ENCODE measurements around the gene MRPL14.

The MRPL14 gene

DNA sequence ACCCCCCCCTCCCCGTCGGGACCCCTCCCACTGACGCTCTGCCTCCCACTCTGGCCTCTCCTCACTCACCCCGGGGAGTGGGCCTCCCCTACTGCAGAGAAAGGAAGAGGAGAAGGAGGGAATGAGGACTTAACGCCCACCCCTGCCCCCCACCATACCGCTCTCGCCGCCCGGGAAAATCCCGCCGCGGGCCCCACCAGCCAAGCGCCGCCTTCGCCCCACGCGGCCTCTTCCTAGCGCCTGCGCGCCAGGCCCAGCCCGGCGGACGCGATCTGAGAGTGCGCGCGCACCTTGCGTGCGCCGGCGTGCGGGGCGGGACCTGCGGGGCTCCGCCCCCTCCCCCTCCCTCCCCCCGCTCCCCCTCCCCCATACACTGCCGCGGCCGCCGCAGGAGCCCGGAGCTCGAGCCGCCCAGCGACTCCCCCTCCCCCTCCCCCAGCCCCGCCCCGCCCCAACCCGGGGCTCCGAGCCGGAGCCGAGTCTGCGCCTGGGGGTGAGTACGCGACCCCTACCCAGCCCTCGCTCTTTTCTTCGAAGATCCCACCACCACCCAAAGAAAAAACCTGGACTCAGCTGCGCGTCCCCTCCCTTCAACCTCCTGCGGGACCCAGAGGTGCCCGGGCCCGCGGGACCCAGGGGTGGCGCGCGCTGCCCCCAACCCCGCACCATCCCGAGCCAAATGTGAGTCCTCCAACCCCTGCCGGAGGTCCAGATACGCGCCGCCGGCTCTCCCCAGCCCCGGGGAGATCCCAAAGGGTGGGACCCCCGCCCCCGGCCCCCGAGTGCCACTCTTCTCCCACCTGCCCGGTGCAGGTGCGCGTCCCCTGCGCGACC, at the start of gene MRPL14, which contains the start of gene TMEM63B:
MRPL14 (minus strand) TSS at position 267 of the 834 bp plus-strand sequence. CDS start 10,841 bp downstream, outside the sequence.
TMEM63B (plus strand) TSS at position 369 of the 834 bp plus-strand sequence. CDS start 7,031 bp downstream, outside the sequence.
- peak; percentile 55 to 92 for DNase-seq (ENCODE audit: extremely low read depth in 1 of 2, low read depth in 1 of 2)

DNA sequence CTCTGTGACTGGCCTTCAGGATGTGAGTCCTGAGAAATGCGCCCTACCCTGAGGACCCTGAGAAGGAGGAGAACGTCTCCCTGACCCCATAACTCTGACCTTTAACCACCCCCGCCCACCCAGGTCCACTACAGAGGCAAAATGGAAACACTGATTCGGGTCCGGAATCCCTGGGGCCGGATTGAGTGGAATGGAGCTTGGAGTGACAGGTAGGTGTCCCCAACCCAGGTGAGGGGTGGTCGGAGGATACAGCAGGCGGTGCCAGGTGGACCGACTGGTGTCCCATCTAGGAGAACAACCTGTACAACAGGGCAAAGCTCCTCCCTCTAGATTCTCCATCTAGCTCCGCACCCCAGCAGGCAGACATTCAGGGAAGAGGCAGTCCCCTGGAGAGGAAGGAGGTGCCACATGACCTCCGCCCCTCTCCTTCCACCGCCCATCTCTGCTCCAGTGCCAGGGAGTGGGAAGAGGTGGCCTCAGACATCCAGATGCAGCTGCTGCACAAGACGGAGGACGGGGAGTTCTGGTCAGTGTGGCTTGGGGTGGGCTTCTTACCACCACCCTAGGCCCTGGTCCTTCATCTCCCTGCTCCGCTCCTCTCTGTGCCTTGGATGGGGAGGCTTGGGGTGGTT, 49.0 kb upstream of the MRPL14 start:
- DNase-seq (ENCODE audit: extremely low read depth in 1 of 2, low read depth in 1 of 2), result no peak

GRCh38 chr6:44172731-44173500, 45.7 kb upstream of the MRPL14 start:
- peak; percentile 40 to 69 for DNase-seq (ENCODE audit: extremely low read depth in 1 of 2, low read depth in 1 of 2)

GRCh38 chr6:44171899-44172546, 44.8 kb upstream of the MRPL14 start:
- DNase-seq (ENCODE audit: extremely low read depth in 1 of 2, low read depth in 1 of 2), result no peak

- DNase-seq (ENCODE audit: extremely low read depth in 1 of 2, low read depth in 1 of 2), result no peak
Observed at GRCh38 chr6:44169886-44170570, 42.8 kb upstream of the MRPL14 start.

- DNase-seq (ENCODE audit: extremely low read depth in 1 of 2, low read depth in 1 of 2), result no peak
Observed at GRCh38 chr6:44169154-44169553, 41.9 kb upstream of the MRPL14 start.

GRCh38 chr6:44167567-44167966, 40.3 kb upstream of the MRPL14 start:
- no peak for DNase-seq (ENCODE audit: extremely low read depth in 1 of 2, low read depth in 1 of 2)

GRCh38 chr6:44166591-44167184, 39.4 kb upstream of the MRPL14 start:
- DNase-seq (ENCODE audit: extremely low read depth in 1 of 2, low read depth in 1 of 2), result no peak

DNA sequence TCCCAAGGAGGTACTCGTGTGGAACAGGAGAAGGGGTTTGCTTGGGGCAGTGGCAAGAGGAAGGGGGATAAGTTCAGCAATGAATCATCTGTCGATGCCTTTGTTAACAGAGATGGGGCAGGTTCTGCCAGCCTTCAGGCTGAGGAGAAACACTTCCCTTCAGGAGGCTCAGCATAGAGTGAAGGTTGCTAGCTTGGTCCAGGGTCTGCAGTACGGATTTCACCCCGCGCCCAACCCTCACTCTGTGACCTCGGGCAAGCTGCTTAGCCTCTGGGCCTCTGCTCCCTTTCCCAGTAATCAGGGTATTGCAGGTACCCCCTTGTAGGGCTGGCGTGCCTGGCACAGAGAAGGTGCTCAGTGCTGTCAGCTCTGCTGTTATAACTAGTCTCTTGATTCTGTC, 38.9 kb upstream of the MRPL14 start:
- no peak for DNase-seq (ENCODE audit: extremely low read depth in 1 of 2, low read depth in 1 of 2)

DNA sequence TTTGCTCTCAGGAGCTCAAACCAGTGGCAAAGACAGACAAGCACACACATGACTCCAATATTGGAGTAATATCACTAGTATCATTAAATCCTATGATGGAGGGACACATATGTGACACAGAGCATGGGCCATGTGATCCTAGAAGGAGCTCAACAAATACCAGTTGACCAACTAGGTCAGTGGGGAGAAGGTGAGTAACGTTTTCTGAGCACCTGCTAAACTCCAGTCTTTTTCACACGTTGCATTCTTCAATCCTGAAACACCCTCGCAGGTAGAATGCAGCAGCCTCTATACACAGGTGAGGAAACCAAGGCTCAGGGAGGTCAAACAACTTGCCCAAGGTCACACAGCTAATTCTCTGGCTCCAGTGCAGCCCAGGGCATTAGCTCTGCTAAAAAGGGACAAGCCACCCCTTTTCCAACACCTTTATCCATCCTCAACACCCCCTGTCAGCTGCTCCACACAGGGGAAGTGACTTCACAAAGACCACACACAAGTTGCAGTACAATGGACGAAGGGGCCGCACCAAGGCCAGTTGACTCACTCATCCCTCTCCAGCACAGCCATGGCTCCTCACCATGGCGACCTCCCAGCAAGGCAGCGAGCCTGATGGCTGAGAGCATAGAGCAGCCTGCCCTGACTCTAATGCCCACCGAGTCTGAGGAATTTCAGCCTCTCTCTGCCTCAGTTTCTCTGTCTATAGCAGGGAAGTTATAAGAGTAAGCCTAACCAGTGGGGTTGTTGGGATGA, 35.8 kb upstream of the MRPL14 start:
- DNase-seq (ENCODE audit: extremely low read depth in 1 of 2, low read depth in 1 of 2), result no peak

- DNase-seq (ENCODE audit: extremely low read depth in 1 of 2, low read depth in 1 of 2), result no peak
Observed at GRCh38 chr6:44161997-44162338, 34.7 kb upstream of the MRPL14 start.

GRCh38 chr6:44158770-44159228, 31.5 kb upstream of the MRPL14 start, which contains the start of gene CAPN11:
Gene CAPN11 (plus strand): TSS chr6:44158820. CDS start chr6:44158849, 29 bp downstream.
- no peak for DNase-seq (ENCODE audit: extremely low read depth in 1 of 2, low read depth in 1 of 2)

GRCh38 chr6:44157152-44157521, 29.9 kb upstream of the MRPL14 start:
- DNase-seq (ENCODE audit: extremely low read depth in 1 of 2, low read depth in 1 of 2), result no peak

GRCh38 chr6:44156494-44157151, 29.4 kb upstream of the MRPL14 start:
- DNase-seq (ENCODE audit: extremely low read depth in 1 of 2, low read depth in 1 of 2), result no peak

DNA sequence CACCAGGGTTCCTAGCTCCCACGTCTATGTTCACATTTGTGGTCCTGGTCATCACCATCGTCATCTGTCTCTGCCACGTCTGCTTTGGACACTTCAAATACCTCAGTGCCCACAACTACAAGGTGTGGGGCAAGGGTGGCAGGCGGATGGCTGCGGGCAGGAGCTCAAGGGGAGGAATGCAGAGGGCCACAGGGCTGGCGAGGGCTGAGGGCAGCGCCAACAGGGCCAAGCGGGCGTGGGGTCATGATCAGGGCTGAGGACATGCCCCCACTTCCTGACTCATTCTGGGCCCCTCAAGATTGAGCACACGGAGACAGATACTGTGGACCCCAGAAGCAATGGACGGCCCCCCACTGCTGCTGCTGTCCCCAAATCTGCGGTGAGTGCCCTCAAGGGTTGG, 26.8 kb upstream of the MRPL14 start:
- DNase-seq (ENCODE audit: extremely low read depth in 1 of 2, low read depth in 1 of 2), result no peak

- DNase-seq (ENCODE audit: extremely low read depth in 1 of 2, low read depth in 1 of 2), result no peak
Observed at GRCh38 chr6:44152533-44152932, 25.3 kb upstream of the MRPL14 start.

DNA sequence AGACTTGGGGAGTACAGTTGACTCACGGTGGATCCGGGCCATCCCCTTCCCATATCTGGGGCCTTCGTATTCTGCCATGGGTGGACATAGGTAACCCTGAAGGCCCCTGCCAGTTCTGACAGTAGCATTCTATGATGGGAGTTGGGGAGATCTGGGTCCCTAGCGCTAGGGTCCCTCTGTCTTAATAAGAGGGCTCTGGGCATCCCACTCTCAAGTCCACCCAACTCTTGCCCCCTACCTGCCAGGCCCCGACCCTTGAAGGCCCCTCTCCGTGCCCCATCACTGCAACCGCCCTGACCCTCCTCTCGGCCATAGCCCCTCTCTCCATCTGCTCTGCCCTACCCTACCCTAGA, 24.8 kb upstream of the MRPL14 start:
- DNase-seq (ENCODE audit: extremely low read depth in 1 of 2, low read depth in 1 of 2), result no peak

GRCh38 chr6:44151348-44152108, 24.3 kb upstream of the MRPL14 start:
- DNase-seq (ENCODE audit: extremely low read depth in 1 of 2, low read depth in 1 of 2), result peak; percentile 42 to 73
